Measurements from ENCODE around the gene CAMSAP1. TPM values are rescaled to one million over a fixed set of nuclear protein-coding genes. Genes with fewer than 3 reads are reported as not detected.

CAMSAP1 gene
- total RNA-seq, 1 experiment from 2014 or later, result 52.7 TPM

GRCh38 chr9:135946392-135946994 lies 39.1 kb upstream of the CAMSAP1 start:
- Mint-ChIP-seq H3K9me3 (no peaks in the 10 kb centered on the region), H3K36me3 (ENCODE audit: insufficient read depth in 1 of 3, low read depth in 3 of 3) (peaks cover 30 to 75% (median 70%) of the 10 kb centered on the region in 3 experiments), H3K27me3 (ENCODE audit: low read depth) (no peaks in the 10 kb centered on the region), H3K4me3 (no peak overlapping the region), H3K4me1 (no peaks in the 10 kb centered on the region), H3K27ac (peak overlapping the region in 1 of 3 experiments; percentile 29; a peak in 1 of 7 replicates)
- Histone ChIP-seq H3K14ac (ENCODE audit: insufficient read depth, low read length) (no peak overlapping the region), H4K5ac (ENCODE audit: insufficient read length, low read depth, low read length) (no peak overlapping the region), H2BK5ac (ENCODE audit: insufficient read length, low read length) (no peak overlapping the region), H3K23ac (ENCODE audit: insufficient read length, low read depth, low read length) (no peak overlapping the region), H3K9me3 (ENCODE audit: control insufficient read depth, low read depth, low read length) (no peaks in the 10 kb centered on the region), H3K27ac (ENCODE audit: insufficient read length, low read depth, low read length) (no peak overlapping the region), H3K56ac (ENCODE audit: insufficient read length, low read depth, low read length) (no peak overlapping the region), H3K27me3 (ENCODE audit: insufficient read depth, low read length) (no peaks in the 10 kb centered on the region), H2BK15ac (ENCODE audit: low read depth, low read length) (no peak overlapping the region), H2BK12ac (ENCODE audit: insufficient read length, low read depth, low read length) (no peak overlapping the region), H3K79me1 (ENCODE audit: insufficient read depth, low read depth, low read length, poor library complexity, severe bottlenecking) (no peaks in the 10 kb centered on the region), H4K20me1 (ENCODE audit: control insufficient read depth, insufficient read depth, insufficient read length) (no peaks in the 10 kb centered on the region), H2AFZ (ENCODE audit: low read length) (no peak overlapping the region), H3K9ac (ENCODE audit: extremely low read depth, insufficient read length, low read length) (no peak overlapping the region), H4K8ac (replicated peaks; ENCODE audit: insufficient read length, low read depth, low read length) (no peak overlapping the region), H2BK120ac (ENCODE audit: low read depth, low read length, poor library complexity, severe bottlenecking) (no peak overlapping the region), H3T11ph (ENCODE audit: low read length) (no peak overlapping the region), H2AK5ac (ENCODE audit: insufficient read length, low read length) (no peak overlapping the region), H3K18ac (ENCODE audit: insufficient read length, low read depth, low read length) (no peak overlapping the region), H3K4me1 (ENCODE audit: insufficient read depth, low read length) (no peaks in the 10 kb centered on the region), H3K4ac (ENCODE audit: low read depth, low read length) (no peak overlapping the region), H3K4me2 (ENCODE audit: insufficient read depth, insufficient read length, low read length) (no peak overlapping the region), H2BK20ac (ENCODE audit: low read depth, low read length, poor library complexity, severe bottlenecking) (no peak overlapping the region), H3K23me2 (ENCODE audit: insufficient read length, low read depth, low read length, poor library complexity, severe bottlenecking) (no peaks in the 10 kb centered on the region), H4K91ac (ENCODE audit: insufficient read length, low read depth, low read length) (no peak overlapping the region), H3K79me2 (ENCODE audit: insufficient read depth, low read length) (0 out of 2 replicates have a peak, but pooled peaks cover 1% of the 10 kb centered on the region)
- TF ChIP-seq, protein P1, sequence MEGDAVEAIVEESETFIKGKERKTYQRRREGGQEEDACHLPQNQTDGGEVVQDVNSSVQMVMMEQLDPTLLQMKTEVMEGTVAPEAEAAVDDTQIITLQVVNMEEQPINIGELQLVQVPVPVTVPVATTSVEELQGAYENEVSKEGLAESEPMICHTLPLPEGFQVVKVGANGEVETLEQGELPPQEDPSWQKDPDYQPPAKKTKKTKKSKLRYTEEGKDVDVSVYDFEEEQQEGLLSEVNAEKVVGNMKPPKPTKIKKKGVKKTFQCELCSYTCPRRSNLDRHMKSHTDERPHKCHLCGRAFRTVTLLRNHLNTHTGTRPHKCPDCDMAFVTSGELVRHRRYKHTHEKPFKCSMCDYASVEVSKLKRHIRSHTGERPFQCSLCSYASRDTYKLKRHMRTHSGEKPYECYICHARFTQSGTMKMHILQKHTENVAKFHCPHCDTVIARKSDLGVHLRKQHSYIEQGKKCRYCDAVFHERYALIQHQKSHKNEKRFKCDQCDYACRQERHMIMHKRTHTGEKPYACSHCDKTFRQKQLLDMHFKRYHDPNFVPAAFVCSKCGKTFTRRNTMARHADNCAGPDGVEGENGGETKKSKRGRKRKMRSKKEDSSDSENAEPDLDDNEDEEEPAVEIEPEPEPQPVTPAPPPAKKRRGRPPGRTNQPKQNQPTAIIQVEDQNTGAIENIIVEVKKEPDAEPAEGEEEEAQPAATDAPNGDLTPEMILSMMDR (conservative IDR thresholded peaks at IDR 0.05), result no peak
- no CpG with 5 or more reads among the region's 14 CpGs for WGBS (ENCODE audit: extremely low coverage, insufficient read length, low lambda C conversion rate)
- no peak for DNase-seq

All from H9 (cell line).